ENCODE data around the gene FDPS.

- TF ChIP-seq CTCF (IDR thresholded peaks at IDR 0.05) = no peak
- no peak for TF ChIP-seq POLR2A (IDR thresholded peaks at IDR 0.05)
Observed at GRCh38 chr1:155285631-155286044, 23.0 kb upstream of the FDPS start.
